ENCODE data around the gene CUL4A.

CUL4A gene

DNA sequence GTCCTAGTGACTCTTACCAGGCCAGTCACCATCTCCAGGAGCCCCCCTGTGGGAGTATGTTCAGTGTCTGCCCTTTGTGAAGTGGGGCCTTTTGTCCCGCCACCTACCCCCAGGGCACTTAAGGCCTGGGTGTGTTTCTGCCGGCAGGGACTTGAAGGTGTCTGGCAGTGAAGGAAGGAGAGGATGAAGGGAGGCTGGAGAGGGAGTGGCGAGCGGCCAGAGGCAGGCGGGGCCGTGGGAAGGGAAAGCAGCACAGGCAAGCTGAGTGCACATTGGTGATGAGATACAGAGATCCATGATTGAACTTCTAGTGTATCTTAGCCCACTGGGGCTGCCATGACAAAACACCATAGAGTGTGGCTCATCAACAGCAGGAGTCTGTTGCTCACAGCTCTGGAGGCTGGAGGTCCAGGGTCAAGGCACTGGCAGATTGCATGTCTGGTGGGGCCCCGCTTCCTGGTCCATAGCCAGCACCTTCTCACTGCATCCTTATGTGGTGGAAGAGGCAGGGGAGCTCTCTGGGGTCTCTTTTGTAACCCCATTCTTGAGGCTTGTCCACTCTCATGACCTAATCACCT lies 17.5 kb downstream of the CUL4A start:
- Histone ChIP-seq H3K27ac (ENCODE audit: extremely low read depth, low read depth, low read length) (no peak overlapping the region), H3K4me1 (ENCODE audit: control insufficient read depth, insufficient read depth, low read length) (no peaks in the 10 kb centered on the region), H3K9me3 (ENCODE audit: control insufficient read depth, insufficient read depth, low read depth, low read length) (no peaks in the 10 kb centered on the region), H3K36me3 (ENCODE audit: control insufficient read depth in 2 of 2, insufficient read depth in 1 of 2, low read length in 2 of 2) (peaks cover 0 to 70% of the 10 kb centered on the region in 2 experiments; a peak in 2 of 3 replicates), H3K4me3 (ENCODE audit: low read depth, low read length) (no peak overlapping the region)
- ChIA-PET POLR2A (interaction anchor here (0.6 kb wide), 1 partner anchor 70 kb away, joined by 3 read pairs; the partner anchor contains the start of gene LAMP1), CTCF (interaction anchor here (0.7 kb wide), 1 partner anchor 172 kb away, joined by 3 read pairs; no protein-coding TSS in a partner anchor)
- no peak for TF ChIP-seq GFI1B (tag by site-specific recombination; IDR thresholded peaks at IDR 0.05)
- no peak for TF ChIP-seq ZNF114 (tag by site-specific recombination; IDR thresholded peaks at IDR 0.05)
- TF ChIP-seq, protein P1, sequence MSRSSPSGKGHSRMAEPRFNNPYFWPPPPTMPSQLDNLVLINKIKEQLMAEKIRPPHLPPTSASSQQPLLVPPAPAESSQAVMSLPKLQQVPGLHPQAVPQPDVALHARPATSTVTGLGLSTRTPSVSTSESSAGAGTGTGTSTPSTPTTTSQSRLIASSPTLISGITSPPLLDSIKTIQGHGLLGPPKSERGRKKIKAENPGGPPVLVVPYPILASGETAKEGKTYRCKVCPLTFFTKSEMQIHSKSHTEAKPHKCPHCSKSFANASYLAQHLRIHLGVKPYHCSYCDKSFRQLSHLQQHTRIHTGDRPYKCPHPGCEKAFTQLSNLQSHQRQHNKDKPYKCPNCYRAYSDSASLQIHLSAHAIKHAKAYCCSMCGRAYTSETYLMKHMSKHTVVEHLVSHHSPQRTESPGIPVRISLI (tag by site-specific recombination; IDR thresholded peaks at IDR 0.05), result no peak
- TF ChIP-seq ZNF768 (tag by site-specific recombination; IDR thresholded peaks at IDR 0.05), result no peak
- TF ChIP-seq, protein P2, sequence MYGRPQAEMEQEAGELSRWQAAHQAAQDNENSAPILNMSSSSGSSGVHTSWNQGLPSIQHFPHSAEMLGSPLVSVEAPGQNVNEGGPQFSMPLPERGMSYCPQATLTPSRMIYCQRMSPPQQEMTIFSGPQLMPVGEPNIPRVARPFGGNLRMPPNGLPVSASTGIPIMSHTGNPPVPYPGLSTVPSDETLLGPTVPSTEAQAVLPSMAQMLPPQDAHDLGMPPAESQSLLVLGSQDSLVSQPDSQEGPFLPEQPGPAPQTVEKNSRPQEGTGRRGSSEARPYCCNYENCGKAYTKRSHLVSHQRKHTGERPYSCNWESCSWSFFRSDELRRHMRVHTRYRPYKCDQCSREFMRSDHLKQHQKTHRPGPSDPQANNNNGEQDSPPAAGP (tag by site-specific recombination; IDR thresholded peaks at IDR 0.05), result 0 out of 2 replicates have a peak, but pooled peaks have one; percentile 33
- no peak for TF ChIP-seq YY1 (tag by site-specific recombination; IDR thresholded peaks at IDR 0.05)
- peak; percentile 49 for TF ChIP-seq EGR2 (tag by site-specific recombination; IDR thresholded peaks at IDR 0.05; ENCODE audit: low read depth)

DNA sequence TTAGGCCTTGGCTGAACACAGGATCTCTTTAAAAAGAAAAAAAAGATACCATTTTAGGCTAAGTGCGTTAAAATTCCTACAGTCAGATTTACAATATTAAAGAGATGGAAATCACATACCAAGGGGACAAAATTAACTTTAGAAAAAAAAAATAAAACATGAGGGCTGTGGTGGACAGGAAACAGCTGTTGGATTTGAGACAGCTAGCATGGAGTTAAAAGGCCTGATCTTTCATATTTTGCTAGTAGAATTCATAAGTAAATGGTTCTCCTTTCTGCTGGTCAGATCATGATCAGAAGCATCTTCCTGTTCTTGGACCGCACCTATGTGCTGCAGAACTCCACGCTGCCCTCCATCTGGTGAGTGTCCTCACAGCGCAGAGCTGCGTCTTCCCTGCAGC lies 19.7 kb downstream of the CUL4A start:
- H3K4me3 ChIP-seq (ENCODE audit: low read depth, low read length), result no peak overlapping the region
- H3K4me1 ChIP-seq (ENCODE audit: control insufficient read depth, insufficient read depth, low read length), result no peaks in the 10 kb centered on the region
- no peak overlapping the region for H3K27ac ChIP-seq (ENCODE audit: extremely low read depth, low read depth, low read length)
- H3K36me3 ChIP-seq (ENCODE audit: control insufficient read depth in 2 of 2, insufficient read depth in 1 of 2, low read length in 2 of 2), result peaks cover 0 to 55% of the 10 kb centered on the region in 2 experiments; a peak in 2 of 3 replicates
- ChIA-PET CTCF (no interaction called here), POLR2A (no interaction called here)
- no peaks in the 10 kb centered on the region for H3K9me3 ChIP-seq (ENCODE audit: control insufficient read depth, insufficient read depth, low read depth, low read length)
- TF ChIP-seq, protein P3, sequence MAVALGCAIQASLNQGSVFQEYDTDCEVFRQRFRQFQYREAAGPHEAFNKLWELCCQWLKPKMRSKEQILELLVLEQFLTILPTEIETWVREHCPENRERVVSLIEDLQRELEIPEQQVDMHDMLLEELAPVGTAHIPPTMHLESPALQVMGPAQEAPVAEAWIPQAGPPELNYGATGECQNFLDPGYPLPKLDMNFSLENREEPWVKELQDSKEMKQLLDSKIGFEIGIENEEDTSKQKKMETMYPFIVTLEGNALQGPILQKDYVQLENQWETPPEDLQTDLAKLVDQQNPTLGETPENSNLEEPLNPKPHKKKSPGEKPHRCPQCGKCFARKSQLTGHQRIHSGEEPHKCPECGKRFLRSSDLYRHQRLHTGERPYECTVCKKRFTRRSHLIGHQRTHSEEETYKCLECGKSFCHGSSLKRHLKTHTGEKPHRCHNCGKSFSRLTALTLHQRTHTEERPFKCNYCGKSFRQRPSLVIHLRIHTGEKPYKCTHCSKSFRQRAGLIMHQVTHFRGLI (tag by site-specific recombination; IDR thresholded peaks at IDR 0.05), result no peak
- TF ChIP-seq ZNF354C (tag by site-specific recombination; IDR thresholded peaks at IDR 0.05; ENCODE audit: borderline replicate concordance, low read depth), result no peak
- TF ChIP-seq, protein P4, sequence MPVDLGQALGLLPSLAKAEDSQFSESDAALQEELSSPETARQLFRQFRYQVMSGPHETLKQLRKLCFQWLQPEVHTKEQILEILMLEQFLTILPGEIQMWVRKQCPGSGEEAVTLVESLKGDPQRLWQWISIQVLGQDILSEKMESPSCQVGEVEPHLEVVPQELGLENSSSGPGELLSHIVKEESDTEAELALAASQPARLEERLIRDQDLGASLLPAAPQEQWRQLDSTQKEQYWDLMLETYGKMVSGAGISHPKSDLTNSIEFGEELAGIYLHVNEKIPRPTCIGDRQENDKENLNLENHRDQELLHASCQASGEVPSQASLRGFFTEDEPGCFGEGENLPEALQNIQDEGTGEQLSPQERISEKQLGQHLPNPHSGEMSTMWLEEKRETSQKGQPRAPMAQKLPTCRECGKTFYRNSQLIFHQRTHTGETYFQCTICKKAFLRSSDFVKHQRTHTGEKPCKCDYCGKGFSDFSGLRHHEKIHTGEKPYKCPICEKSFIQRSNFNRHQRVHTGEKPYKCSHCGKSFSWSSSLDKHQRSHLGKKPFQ (tag by site-specific recombination; IDR thresholded peaks at IDR 0.05), result no peak
- TF ChIP-seq ZNF266 (tag by site-specific recombination; IDR thresholded peaks at IDR 0.05; ENCODE audit: low read depth), result no peak
- TF ChIP-seq, protein P1 (tag by site-specific recombination; IDR thresholded peaks at IDR 0.05), result no peak
- no peak for TF ChIP-seq GFI1B (tag by site-specific recombination; IDR thresholded peaks at IDR 0.05)
- TF ChIP-seq, protein P5, sequence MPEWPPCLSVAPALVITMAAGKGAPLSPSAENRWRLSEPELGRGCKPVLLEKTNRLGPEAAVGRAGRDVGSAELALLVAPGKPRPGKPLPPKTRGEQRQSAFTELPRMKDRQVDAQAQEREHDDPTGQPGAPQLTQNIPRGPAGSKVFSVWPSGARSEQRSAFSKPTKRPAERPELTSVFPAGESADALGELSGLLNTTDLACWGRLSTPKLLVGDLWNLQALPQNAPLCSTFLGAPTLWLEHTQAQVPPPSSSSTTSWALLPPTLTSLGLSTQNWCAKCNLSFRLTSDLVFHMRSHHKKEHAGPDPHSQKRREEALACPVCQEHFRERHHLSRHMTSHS (tag by site-specific recombination; IDR thresholded peaks at IDR 0.05), result no peak
- no peak for TF ChIP-seq ZNF175 (tag by site-specific recombination; IDR thresholded peaks at IDR 0.05)
- TF ChIP-seq, protein P6, sequence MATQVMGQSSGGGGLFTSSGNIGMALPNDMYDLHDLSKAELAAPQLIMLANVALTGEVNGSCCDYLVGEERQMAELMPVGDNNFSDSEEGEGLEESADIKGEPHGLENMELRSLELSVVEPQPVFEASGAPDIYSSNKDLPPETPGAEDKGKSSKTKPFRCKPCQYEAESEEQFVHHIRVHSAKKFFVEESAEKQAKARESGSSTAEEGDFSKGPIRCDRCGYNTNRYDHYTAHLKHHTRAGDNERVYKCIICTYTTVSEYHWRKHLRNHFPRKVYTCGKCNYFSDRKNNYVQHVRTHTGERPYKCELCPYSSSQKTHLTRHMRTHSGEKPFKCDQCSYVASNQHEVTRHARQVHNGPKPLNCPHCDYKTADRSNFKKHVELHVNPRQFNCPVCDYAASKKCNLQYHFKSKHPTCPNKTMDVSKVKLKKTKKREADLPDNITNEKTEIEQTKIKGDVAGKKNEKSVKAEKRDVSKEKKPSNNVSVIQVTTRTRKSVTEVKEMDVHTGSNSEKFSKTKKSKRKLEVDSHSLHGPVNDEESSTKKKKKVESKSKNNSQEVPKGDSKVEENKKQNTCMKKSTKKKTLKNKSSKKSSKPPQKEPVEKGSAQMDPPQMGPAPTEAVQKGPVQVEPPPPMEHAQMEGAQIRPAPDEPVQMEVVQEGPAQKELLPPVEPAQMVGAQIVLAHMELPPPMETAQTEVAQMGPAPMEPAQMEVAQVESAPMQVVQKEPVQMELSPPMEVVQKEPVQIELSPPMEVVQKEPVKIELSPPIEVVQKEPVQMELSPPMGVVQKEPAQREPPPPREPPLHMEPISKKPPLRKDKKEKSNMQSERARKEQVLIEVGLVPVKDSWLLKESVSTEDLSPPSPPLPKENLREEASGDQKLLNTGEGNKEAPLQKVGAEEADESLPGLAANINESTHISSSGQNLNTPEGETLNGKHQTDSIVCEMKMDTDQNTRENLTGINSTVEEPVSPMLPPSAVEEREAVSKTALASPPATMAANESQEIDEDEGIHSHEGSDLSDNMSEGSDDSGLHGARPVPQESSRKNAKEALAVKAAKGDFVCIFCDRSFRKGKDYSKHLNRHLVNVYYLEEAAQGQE (tag by site-specific recombination; IDR thresholded peaks at IDR 0.05), result no peak
- TF ChIP-seq TRIM28 (IDR thresholded peaks at IDR 0.05; ENCODE audit: borderline replicate concordance, low read length), result no peak
- no peak for TF ChIP-seq ZNF114 (tag by site-specific recombination; IDR thresholded peaks at IDR 0.05)
- TF ChIP-seq ZNF664 (tag by site-specific recombination; IDR thresholded peaks at IDR 0.05), result no peak
- TF ChIP-seq, protein P7, sequence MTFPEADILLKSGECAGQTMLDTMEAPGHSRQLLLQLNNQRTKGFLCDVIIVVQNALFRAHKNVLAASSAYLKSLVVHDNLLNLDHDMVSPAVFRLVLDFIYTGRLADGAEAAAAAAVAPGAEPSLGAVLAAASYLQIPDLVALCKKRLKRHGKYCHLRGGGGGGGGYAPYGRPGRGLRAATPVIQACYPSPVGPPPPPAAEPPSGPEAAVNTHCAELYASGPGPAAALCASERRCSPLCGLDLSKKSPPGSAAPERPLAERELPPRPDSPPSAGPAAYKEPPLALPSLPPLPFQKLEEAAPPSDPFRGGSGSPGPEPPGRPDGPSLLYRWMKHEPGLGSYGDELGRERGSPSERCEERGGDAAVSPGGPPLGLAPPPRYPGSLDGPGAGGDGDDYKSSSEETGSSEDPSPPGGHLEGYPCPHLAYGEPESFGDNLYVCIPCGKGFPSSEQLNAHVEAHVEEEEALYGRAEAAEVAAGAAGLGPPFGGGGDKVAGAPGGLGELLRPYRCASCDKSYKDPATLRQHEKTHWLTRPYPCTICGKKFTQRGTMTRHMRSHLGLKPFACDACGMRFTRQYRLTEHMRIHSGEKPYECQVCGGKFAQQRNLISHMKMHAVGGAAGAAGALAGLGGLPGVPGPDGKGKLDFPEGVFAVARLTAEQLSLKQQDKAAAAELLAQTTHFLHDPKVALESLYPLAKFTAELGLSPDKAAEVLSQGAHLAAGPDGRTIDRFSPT (tag by site-specific recombination; IDR thresholded peaks at IDR 0.05), result no peak
- TF ChIP-seq, protein P8, sequence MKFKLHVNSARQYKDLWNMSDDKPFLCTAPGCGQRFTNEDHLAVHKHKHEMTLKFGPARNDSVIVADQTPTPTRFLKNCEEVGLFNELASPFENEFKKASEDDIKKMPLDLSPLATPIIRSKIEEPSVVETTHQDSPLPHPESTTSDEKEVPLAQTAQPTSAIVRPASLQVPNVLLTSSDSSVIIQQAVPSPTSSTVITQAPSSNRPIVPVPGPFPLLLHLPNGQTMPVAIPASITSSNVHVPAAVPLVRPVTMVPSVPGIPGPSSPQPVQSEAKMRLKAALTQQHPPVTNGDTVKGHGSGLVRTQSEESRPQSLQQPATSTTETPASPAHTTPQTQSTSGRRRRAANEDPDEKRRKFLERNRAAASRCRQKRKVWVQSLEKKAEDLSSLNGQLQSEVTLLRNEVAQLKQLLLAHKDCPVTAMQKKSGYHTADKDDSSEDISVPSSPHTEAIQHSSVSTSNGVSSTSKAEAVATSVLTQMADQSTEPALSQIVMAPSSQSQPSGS (tag by site-specific recombination; IDR thresholded peaks at IDR 0.05; ENCODE audit: low read depth), result no peak
